WTC11 (cell line): ENCODE results near the gene PAIP2B. TPM values are rescaled to one million over a fixed set of nuclear protein-coding genes. Genes with fewer than 3 reads are reported as not detected.

Experiments
- ATAC-seq: fragments of 200-7000 bp; cut with Tn5 transposase; 2 replicates; pipeline ENCODE4 v1.10.0; 2021; ENCODE audit warnings: mild to moderate bottlenecking, moderate library complexity
- CTCF ChIA-PET: fragments of 300-600 bp; sonication (Branson Sonifier 250); formaldehyde crosslinking; loops from one replicate; lab custom pipeline; 2021; ENCODE audit warnings: antibody characterized with exemption; lab: Charles Lee
- POLR2A ChIA-PET: fragments of 350-600 bp; sonication (Branson Sonifier 250); formaldehyde crosslinking; loops from one replicate; lab custom pipeline; 2021; ENCODE audit warnings: antibody characterized with exemption; lab: Charles Lee
- DNase-seq: peaks from one replicate; pipeline ENCODE4 v3.0.0; 2021; ENCODE audit warnings: low spot score
- H3K27ac Mint-ChIP-seq: 2 replicates; pipeline ENCODE4 v1.8.0; 2021; ENCODE audit warnings: mixed read lengths
- H3K27me3 Mint-ChIP-seq: 2 replicates; pipeline ENCODE4 v1.8.0; 2021; ENCODE audit warnings: low read depth, mild to moderate bottlenecking, moderate library complexity, mixed read lengths
- H3K36me3 Mint-ChIP-seq: 2 replicates; pipeline ENCODE4 v1.8.0; 2021; ENCODE audit warnings: mixed read lengths
- H3K4me1 Mint-ChIP-seq: 2 replicates; pipeline ENCODE4 v1.8.0; 2022; ENCODE audit warnings: mixed read lengths
- H3K4me3 Mint-ChIP-seq: 2 replicates; pipeline ENCODE4 v1.8.0; 2021; ENCODE audit warnings: mild to moderate bottlenecking, moderate library complexity, mixed read lengths
- H3K9me3 Mint-ChIP-seq: 2 replicates; pipeline ENCODE4 v1.8.0; 2021; ENCODE audit warnings: mixed read lengths
- CREM ChIP-seq: sonication (generic); formaldehyde crosslinking; IDR thresholded peaks from 2 replicates; pipeline ENCODE4 v1.8.1; 2022; ENCODE audit warnings: mild to moderate bottlenecking, missing genetic modification reagents, moderate library complexity
- EMX1 ChIP-seq: fragments of 250-450 bp; sonication (Bioruptor Pico); IDR thresholded peaks from 2 replicates; pipeline ENCODE4 v1.8.0; 2021; ENCODE audit warnings: mild to moderate bottlenecking
- FOXJ3 ChIP-seq: sonication (generic); formaldehyde crosslinking; IDR thresholded peaks from 2 replicates; pipeline ENCODE4 v1.9.0; 2021; ENCODE audit warnings: missing genetic modification reagents, mild to moderate bottlenecking, borderline replicate concordance
- FOXP1 ChIP-seq: sonication (generic); formaldehyde crosslinking; IDR thresholded peaks from 2 replicates; pipeline ENCODE4 v1.8.0; 2022; ENCODE audit warnings: missing genetic modification reagents, mild to moderate bottlenecking, moderate library complexity, borderline replicate concordance
- NFATC4 ChIP-seq: fragments of 250-450 bp; sonication (Bioruptor Pico); IDR thresholded peaks from 2 replicates; pipeline ENCODE4 v1.9.0; 2021; ENCODE audit warnings: mild to moderate bottlenecking
- PRRX2 ChIP-seq: fragments of 250-450 bp; sonication (Bioruptor Pico); IDR thresholded peaks from 2 replicates; pipeline ENCODE4 v1.8.0; 2021; ENCODE audit warnings: mild to moderate bottlenecking
- SP1 ChIP-seq: sonication (generic); formaldehyde crosslinking; conservative IDR thresholded peaks from 2 replicates; pipeline ENCODE4 v1.8.1; 2022; ENCODE audit warnings: missing genetic modification reagents
- TCF7 ChIP-seq: sonication (generic); formaldehyde crosslinking; IDR thresholded peaks from 2 replicates; pipeline ENCODE4 v1.8.0; 2022; ENCODE audit warnings: mild to moderate bottlenecking, low read depth, missing genetic modification reagents, moderate library complexity
- ZBTB21 ChIP-seq: sonication (generic); formaldehyde crosslinking; IDR thresholded peaks from 2 replicates; pipeline ENCODE4 v1.8.1; 2023; ENCODE audit warnings: mild to moderate bottlenecking, missing genetic modification reagents, borderline replicate concordance
- total RNA-seq: library from RNA; stranded (reverse); gene quantifications from 3 replicates; pipeline ENCODE4 v1.2.3, GENCODE V29; 2021
- TF ChIP-seq, protein P1 (sequence below): sonication (generic); formaldehyde crosslinking; IDR thresholded peaks from 2 replicates; pipeline ENCODE4 v1.8.1; 2023; ENCODE audit warnings: mild to moderate bottlenecking, missing genetic modification reagents
- TF ChIP-seq, protein P2 (sequence below): fragments of 200-600 bp; IDR thresholded peaks from 2 replicates; pipeline ENCODE4 v1.8.0; 2022; ENCODE audit warnings: antibody characterized with exemption
- TF ChIP-seq, protein P3 (sequence below): sonication (generic); formaldehyde crosslinking; IDR thresholded peaks from 2 replicates; pipeline ENCODE4 v1.8.1; 2023; ENCODE audit warnings: mild to moderate bottlenecking, missing genetic modification reagents, moderate library complexity
- TF ChIP-seq, protein P4 (sequence below): sonication (generic); formaldehyde crosslinking; IDR thresholded peaks from 2 replicates; pipeline ENCODE4 v1.8.0; 2023; ENCODE audit warnings: missing genetic modification reagents, mild to moderate bottlenecking, borderline replicate concordance
- TF ChIP-seq, protein P5 (sequence below): fragments of 250-450 bp; sonication (Bioruptor Pico); IDR thresholded peaks from 2 replicates; pipeline ENCODE4 v1.9.0; 2021; ENCODE audit warnings: mild to moderate bottlenecking
- TF ChIP-seq, protein P6 (sequence below): sonication (generic); formaldehyde crosslinking; IDR thresholded peaks from 2 replicates; pipeline ENCODE4 v1.8.0; 2022; ENCODE audit warnings: mild to moderate bottlenecking, missing genetic modification reagents
- TF ChIP-seq, protein P7 (sequence below): fragments of 250-450 bp; sonication (Bioruptor Pico); IDR thresholded peaks from 2 replicates; pipeline ENCODE4 v1.9.0; 2021; ENCODE audit warnings: mild to moderate bottlenecking
- TF ChIP-seq, protein P8 (sequence below): sonication (generic); formaldehyde crosslinking; conservative IDR thresholded peaks from 2 replicates; pipeline ENCODE4 v1.8.1; 2023; ENCODE audit warnings: mild to moderate bottlenecking, low read depth, missing genetic modification reagents, moderate library complexity

Gene PAIP2B
- total RNA-seq, 1 experiment from 2014 or later: 19.3 TPM

DNA sequence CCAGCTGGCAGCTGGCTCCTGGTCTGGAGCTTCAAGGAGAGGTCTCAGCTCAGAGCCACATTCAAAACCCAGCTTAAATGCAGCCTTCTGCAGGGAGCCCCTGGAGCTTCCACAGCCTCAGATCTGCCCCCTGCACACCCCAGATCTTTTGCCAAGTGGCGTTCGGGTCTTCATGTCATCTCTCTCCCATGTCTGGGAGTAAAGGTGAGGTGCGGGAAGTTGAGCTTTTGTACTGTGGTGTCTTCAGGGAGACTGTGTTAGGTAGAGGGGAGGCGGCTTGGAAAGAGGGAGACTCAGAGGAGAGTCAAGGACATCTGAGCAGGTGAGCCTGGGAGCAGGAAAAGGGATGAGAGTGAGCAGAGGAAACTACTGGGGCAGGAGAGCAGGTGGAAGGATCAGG lies 71.1 kb downstream of the PAIP2B start:
- Mint-ChIP-seq H3K9me3 (no peaks in the 10 kb centered on the region), H3K36me3 (no peaks in the 10 kb centered on the region), H3K4me1 (peaks cover 14% of the 10 kb centered on the region), H3K4me3 (no peak overlapping the region), H3K27me3 (no peaks in the 10 kb centered on the region; the same call in 1 of the 2 replicates), H3K27ac (no peak overlapping the region)
- DNase-seq (no peak), ATAC-seq (no peak)
- TF ChIP-seq, protein P1, sequence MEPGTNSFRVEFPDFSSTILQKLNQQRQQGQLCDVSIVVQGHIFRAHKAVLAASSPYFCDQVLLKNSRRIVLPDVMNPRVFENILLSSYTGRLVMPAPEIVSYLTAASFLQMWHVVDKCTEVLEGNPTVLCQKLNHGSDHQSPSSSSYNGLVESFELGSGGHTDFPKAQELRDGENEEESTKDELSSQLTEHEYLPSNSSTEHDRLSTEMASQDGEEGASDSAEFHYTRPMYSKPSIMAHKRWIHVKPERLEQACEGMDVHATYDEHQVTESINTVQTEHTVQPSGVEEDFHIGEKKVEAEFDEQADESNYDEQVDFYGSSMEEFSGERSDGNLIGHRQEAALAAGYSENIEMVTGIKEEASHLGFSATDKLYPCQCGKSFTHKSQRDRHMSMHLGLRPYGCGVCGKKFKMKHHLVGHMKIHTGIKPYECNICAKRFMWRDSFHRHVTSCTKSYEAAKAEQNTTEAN (CRISPR knock-in tag): no peak
- TF ChIP-seq, protein P2, sequence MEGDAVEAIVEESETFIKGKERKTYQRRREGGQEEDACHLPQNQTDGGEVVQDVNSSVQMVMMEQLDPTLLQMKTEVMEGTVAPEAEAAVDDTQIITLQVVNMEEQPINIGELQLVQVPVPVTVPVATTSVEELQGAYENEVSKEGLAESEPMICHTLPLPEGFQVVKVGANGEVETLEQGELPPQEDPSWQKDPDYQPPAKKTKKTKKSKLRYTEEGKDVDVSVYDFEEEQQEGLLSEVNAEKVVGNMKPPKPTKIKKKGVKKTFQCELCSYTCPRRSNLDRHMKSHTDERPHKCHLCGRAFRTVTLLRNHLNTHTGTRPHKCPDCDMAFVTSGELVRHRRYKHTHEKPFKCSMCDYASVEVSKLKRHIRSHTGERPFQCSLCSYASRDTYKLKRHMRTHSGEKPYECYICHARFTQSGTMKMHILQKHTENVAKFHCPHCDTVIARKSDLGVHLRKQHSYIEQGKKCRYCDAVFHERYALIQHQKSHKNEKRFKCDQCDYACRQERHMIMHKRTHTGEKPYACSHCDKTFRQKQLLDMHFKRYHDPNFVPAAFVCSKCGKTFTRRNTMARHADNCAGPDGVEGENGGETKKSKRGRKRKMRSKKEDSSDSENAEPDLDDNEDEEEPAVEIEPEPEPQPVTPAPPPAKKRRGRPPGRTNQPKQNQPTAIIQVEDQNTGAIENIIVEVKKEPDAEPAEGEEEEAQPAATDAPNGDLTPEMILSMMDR: no peak
- CTCF ChIA-PET: interaction anchor here (0.5 to 3.2 kb wide), 19 partner anchors 18 to 355 kb away, joined by 3 to 35 read pairs (median 7); partner anchors contain the start of genes MCEE, MPHOSPH10, NAGK and PAIP2B
- POLR2A ChIA-PET: interaction anchor here (1.5 kb wide), 1 partner anchor 71 kb away, joined by 4 read pairs; the partner anchor contains the start of gene PAIP2B

DNA sequence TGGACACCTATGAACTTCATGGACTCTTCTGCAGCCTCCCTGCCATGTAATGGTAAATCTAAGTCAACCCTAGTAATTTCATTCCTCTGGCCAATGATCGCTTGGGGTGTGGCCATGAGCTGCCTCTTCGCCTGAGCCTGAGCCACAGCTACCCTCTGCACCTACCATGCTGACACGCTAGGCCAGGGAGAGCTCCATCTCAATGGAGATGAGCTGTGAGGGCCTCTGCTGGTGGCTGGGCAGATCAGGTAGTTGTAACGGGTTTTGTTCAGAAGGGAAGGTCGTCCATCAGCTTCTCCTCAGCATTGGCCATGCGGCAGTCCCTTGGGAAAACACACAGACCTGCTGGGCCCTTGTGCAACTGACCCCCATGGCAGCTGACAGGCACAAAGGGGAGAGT lies 72.1 kb downstream of the PAIP2B start:
- no peak overlapping the region for H3K27ac Mint-ChIP-seq
- H3K36me3 Mint-ChIP-seq: peaks cover 4% of the 10 kb centered on the region; the same call in 1 of the 2 replicates
- ChIA-PET POLR2A (interaction anchor here (0.5 kb wide), 1 partner anchor 262 kb away, joined by 5 read pairs; no protein-coding TSS in a partner anchor), CTCF (interaction anchor here (0.6 to 3.2 kb wide), 28 partner anchors 10 to 362 kb away, joined by 3 to 35 read pairs (median 4); partner anchors contain the start of genes MCEE, MPHOSPH10, NAGK and PAIP2B)
- H3K9me3 Mint-ChIP-seq: no peaks in the 10 kb centered on the region
- H3K4me3 Mint-ChIP-seq: no peak overlapping the region
- DNase-seq (peak; percentile 60), ATAC-seq (peak; percentile 75)
- TF ChIP-seq FOXP1 (CRISPR knock-in tag): no peak
- TF ChIP-seq, protein P3, sequence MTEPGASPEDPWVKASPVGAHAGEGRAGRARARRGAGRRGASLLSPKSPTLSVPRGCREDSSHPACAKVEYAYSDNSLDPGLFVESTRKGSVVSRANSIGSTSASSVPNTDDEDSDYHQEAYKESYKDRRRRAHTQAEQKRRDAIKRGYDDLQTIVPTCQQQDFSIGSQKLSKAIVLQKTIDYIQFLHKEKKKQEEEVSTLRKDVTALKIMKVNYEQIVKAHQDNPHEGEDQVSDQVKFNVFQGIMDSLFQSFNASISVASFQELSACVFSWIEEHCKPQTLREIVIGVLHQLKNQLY: no peak
- TF ChIP-seq, protein P4, sequence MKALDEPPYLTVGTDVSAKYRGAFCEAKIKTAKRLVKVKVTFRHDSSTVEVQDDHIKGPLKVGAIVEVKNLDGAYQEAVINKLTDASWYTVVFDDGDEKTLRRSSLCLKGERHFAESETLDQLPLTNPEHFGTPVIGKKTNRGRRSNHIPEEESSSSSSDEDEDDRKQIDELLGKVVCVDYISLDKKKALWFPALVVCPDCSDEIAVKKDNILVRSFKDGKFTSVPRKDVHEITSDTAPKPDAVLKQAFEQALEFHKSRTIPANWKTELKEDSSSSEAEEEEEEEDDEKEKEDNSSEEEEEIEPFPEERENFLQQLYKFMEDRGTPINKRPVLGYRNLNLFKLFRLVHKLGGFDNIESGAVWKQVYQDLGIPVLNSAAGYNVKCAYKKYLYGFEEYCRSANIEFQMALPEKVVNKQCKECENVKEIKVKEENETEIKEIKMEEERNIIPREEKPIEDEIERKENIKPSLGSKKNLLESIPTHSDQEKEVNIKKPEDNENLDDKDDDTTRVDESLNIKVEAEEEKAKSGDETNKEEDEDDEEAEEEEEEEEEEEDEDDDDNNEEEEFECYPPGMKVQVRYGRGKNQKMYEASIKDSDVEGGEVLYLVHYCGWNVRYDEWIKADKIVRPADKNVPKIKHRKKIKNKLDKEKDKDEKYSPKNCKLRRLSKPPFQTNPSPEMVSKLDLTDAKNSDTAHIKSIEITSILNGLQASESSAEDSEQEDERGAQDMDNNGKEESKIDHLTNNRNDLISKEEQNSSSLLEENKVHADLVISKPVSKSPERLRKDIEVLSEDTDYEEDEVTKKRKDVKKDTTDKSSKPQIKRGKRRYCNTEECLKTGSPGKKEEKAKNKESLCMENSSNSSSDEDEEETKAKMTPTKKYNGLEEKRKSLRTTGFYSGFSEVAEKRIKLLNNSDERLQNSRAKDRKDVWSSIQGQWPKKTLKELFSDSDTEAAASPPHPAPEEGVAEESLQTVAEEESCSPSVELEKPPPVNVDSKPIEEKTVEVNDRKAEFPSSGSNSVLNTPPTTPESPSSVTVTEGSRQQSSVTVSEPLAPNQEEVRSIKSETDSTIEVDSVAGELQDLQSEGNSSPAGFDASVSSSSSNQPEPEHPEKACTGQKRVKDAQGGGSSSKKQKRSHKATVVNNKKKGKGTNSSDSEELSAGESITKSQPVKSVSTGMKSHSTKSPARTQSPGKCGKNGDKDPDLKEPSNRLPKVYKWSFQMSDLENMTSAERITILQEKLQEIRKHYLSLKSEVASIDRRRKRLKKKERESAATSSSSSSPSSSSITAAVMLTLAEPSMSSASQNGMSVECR: no peak
- TF ChIP-seq, protein P5, sequence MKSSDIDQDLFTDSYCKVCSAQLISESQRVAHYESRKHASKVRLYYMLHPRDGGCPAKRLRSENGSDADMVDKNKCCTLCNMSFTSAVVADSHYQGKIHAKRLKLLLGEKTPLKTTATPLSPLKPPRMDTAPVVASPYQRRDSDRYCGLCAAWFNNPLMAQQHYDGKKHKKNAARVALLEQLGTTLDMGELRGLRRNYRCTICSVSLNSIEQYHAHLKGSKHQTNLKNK (CRISPR knock-in tag): no peak
- no peak for TF ChIP-seq ZBTB21 (CRISPR knock-in tag)
- TF ChIP-seq PRRX2: no peak
- no peak for TF ChIP-seq SP1
- no peak for TF ChIP-seq FOXJ3 (CRISPR knock-in tag)
- no peak for TF ChIP-seq CREM
- TF ChIP-seq TCF7 (CRISPR knock-in tag): no peak
- H3K27me3 Mint-ChIP-seq: no peaks in the 10 kb centered on the region; the same call in 1 of the 2 replicates
- peaks cover 14% of the 10 kb centered on the region for H3K4me1 Mint-ChIP-seq

DNA sequence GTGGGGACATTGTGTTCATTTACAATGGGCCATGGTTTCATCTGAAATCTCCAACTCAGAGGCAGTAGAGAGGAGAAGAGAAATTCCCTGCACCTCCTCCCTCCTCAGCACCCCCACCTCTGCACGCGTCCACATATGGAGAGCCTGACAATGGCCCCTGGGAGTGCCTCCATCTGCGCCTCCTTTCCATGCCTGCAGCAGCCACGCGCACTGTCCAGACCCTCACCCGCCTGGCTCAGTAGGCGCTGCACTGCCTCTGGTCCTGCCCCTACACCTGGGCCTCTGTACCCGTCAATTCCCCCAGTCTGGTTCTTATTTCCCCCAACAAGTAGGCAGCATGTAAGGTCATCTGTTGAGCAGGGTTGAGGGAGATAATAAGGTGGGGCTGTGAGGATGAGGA lies 72.6 kb downstream of the PAIP2B start:
- H3K4me1 Mint-ChIP-seq: peaks cover 14% of the 10 kb centered on the region
- DNase-seq (no peak), ATAC-seq (no peak)
- peaks cover 9% of the 10 kb centered on the region for H3K36me3 Mint-ChIP-seq
- ChIA-PET CTCF (interaction anchor here (0.6 to 3.2 kb wide), 24 partner anchors 10 to 362 kb away, joined by 3 to 35 read pairs (median 4); partner anchors contain the start of genes MCEE, MPHOSPH10, NAGK and PAIP2B), POLR2A (interaction anchor here (0.5 kb wide), 1 partner anchor 263 kb away, joined by 5 read pairs; no protein-coding TSS in a partner anchor)
- H3K27me3 Mint-ChIP-seq: no peaks in the 10 kb centered on the region; the same call in 1 of the 2 replicates
- no peak overlapping the region for H3K27ac Mint-ChIP-seq
- H3K4me3 Mint-ChIP-seq: no peak overlapping the region
- no peaks in the 10 kb centered on the region for H3K9me3 Mint-ChIP-seq
- TF ChIP-seq, protein P6, sequence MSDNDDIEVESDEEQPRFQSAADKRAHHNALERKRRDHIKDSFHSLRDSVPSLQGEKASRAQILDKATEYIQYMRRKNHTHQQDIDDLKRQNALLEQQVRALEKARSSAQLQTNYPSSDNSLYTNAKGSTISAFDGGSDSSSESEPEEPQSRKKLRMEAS (CRISPR knock-in tag): no peak
- TF ChIP-seq EMX1 (CRISPR knock-in tag): no peak
- TF ChIP-seq, protein P7, sequence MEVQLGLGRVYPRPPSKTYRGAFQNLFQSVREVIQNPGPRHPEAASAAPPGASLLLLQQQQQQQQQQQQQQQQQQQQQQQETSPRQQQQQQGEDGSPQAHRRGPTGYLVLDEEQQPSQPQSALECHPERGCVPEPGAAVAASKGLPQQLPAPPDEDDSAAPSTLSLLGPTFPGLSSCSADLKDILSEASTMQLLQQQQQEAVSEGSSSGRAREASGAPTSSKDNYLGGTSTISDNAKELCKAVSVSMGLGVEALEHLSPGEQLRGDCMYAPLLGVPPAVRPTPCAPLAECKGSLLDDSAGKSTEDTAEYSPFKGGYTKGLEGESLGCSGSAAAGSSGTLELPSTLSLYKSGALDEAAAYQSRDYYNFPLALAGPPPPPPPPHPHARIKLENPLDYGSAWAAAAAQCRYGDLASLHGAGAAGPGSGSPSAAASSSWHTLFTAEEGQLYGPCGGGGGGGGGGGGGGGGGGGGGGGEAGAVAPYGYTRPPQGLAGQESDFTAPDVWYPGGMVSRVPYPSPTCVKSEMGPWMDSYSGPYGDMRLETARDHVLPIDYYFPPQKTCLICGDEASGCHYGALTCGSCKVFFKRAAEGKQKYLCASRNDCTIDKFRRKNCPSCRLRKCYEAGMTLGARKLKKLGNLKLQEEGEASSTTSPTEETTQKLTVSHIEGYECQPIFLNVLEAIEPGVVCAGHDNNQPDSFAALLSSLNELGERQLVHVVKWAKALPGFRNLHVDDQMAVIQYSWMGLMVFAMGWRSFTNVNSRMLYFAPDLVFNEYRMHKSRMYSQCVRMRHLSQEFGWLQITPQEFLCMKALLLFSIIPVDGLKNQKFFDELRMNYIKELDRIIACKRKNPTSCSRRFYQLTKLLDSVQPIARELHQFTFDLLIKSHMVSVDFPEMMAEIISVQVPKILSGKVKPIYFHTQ (CRISPR knock-in tag): no peak
- TF ChIP-seq NFATC4 (CRISPR knock-in tag): no peak
- TF ChIP-seq, protein P8, sequence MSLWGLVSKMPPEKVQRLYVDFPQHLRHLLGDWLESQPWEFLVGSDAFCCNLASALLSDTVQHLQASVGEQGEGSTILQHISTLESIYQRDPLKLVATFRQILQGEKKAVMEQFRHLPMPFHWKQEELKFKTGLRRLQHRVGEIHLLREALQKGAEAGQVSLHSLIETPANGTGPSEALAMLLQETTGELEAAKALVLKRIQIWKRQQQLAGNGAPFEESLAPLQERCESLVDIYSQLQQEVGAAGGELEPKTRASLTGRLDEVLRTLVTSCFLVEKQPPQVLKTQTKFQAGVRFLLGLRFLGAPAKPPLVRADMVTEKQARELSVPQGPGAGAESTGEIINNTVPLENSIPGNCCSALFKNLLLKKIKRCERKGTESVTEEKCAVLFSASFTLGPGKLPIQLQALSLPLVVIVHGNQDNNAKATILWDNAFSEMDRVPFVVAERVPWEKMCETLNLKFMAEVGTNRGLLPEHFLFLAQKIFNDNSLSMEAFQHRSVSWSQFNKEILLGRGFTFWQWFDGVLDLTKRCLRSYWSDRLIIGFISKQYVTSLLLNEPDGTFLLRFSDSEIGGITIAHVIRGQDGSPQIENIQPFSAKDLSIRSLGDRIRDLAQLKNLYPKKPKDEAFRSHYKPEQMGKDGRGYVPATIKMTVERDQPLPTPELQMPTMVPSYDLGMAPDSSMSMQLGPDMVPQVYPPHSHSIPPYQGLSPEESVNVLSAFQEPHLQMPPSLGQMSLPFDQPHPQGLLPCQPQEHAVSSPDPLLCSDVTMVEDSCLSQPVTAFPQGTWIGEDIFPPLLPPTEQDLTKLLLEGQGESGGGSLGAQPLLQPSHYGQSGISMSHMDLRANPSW: no peak
